AG04449 (cell line): ENCODE measurements around the gene NDUFAF8.

ENCODE experiments used
- CTCF ChIA-PET: fragments of 350-600 bp; formaldehyde crosslinking; extraction: SDS; loops from one replicate; lab custom pipeline; 2021; ENCODE audit warnings: antibody characterized with exemption; lab: Yijun Ruan, JAX
- POLR2A ChIA-PET: fragments of 400-600, 350-600 bp; formaldehyde crosslinking; extraction: SDS; loops from one replicate; lab custom pipeline; 2020; ENCODE audit warnings: antibody characterized with exemption, inconsistent platforms; lab: Yijun Ruan, JAX
- DNase-seq: peaks from one replicate; pipeline ENCODE4 v3.0.0-alpha.2; 2010; ENCODE audit warnings: low read depth, low spot score
- H3K4me3 ChIP-seq: 2 replicates; pipeline ENCODE4 v1.5.1; 2011; ENCODE audit warnings: low read depth, mild to moderate bottlenecking, control low read depth, low read length
- CTCF ChIP-seq: IDR thresholded peaks from one replicate; pipeline ENCODE4 v1.5.1; 2011; ENCODE audit warnings: mild to moderate bottlenecking, moderate library complexity, low read length, control low read depth, inconsistent platforms; ENCODE audit not compliant: insufficient read depth; ENCODE audit errors: missing control alignments

The NDUFAF8 gene

GRCh38 chr17:81249223-81250040, 10.3 kb downstream of the NDUFAF8 start:
- TF ChIP-seq CTCF: no peak
- no peak for DNase-seq
- no peak overlapping the region for H3K4me3 ChIP-seq
- CTCF ChIA-PET: interaction anchor here (1.4 to 11.6 kb wide), 3 partner anchors 9 to 352 kb away, joined by 4 to 188 read pairs (median 5); no protein-coding TSS in a partner anchor
- POLR2A ChIA-PET: no interaction called here

DNA sequence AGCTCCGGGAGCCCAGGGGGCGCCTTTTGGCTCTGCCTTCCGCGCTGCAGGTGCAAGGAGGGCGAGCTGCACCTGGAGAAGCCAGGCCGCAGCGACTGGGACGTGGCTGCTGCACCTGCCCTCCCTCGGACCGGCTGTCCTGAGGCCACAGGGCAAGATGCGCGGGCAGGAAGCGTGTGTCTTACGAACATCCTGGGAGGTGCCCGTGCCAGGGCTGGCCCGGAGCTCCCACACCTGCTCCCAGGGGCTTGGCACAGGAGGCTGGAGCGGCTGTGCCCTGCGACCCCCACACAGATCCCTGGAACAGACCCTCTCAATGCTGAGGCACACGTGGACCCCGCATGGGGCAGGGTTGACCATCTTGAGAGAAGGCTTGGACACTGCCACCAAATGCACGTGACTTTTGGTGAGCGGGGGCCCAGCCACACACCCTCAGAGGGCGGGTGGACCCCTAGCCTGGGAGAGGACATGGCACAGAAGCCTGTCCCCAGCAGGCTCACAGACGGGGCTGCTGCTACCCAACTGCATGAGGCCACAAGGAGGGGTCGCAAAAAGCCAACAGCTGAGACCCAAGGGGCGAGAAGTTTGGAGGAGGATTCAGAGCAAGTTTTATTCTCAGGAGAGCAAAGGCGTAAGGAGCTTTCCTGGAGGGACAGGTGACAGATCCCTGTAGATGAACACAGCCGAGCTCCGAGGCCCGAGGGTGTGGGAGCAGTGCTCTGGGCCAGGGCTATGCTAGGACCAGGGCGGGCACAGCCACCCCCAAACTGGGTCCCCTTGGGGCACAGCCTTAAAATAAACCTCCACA, 11.4 kb downstream of the NDUFAF8 start:
- CTCF ChIA-PET: interaction anchor here (1.1 to 11.6 kb wide), 5 partner anchors 10 to 351 kb away, joined by 4 to 188 read pairs (median 5); no protein-coding TSS in a partner anchor
- POLR2A ChIA-PET: no interaction called here
- DNase-seq: no peak
- no peak overlapping the region for H3K4me3 ChIP-seq
- no peak for TF ChIP-seq CTCF

- TF ChIP-seq CTCF: no peak
- CTCF ChIA-PET: interaction anchor here (1.1 to 11.6 kb wide), 4 partner anchors 10 to 237 kb away, joined by 4 to 188 read pairs (median 5); no protein-coding TSS in a partner anchor
- POLR2A ChIA-PET: no interaction called here
- H3K4me3 ChIP-seq: no peak overlapping the region
- no peak for DNase-seq
These were observed 12.1 kb downstream of the NDUFAF8 start for GRCh38 chr17:81251094-81251708.

- DNase-seq: no peak
- H3K4me3 ChIP-seq: no peak overlapping the region
- ChIA-PET CTCF (interaction anchor here (1.1 to 11.6 kb wide), 8 partner anchors 11 to 349 kb away, joined by 4 to 188 read pairs (median 6); no protein-coding TSS in a partner anchor), POLR2A (no interaction called here)
- TF ChIP-seq CTCF: no peak
These were observed 12.7 kb downstream of the NDUFAF8 start for GRCh38 chr17:81251709-81252301.

GRCh38 chr17:81252326-81252986, 13.3 kb downstream of the NDUFAF8 start:
- no peak for DNase-seq
- no peak overlapping the region for H3K4me3 ChIP-seq
- TF ChIP-seq CTCF: no peak
- ChIA-PET CTCF (interaction anchor here (0.6 to 11.6 kb wide), 25 partner anchors 8 to 349 kb away, joined by 3 to 188 read pairs (median 5); partner anchors contain the start of genes BAHCC1, NDUFAF8 and TEPSIN), POLR2A (no interaction called here)
